T-helper 17 cell (primary cell): ENCODE measurements around the gene HK3. TPM values are rescaled to one million over a fixed set of nuclear protein-coding genes. Genes with fewer than 3 reads are reported as not detected.
A peak's percentile ranks its signal among the peaks of the same experiment; 100 is the strongest.

Source experiments
- ATAC-seq: fragments of 150-1000 bp; cut with Tn5 transposase; 2 replicates; pipeline ENCODE4 v1.10.0; 2021; ENCODE audit warnings: mild to moderate bottlenecking, moderate library complexity
- DNase-seq, 3 donors: peaks; one replicate each; pipeline versions ENCODE4 v3.0.0 to v3.0.0-alpha.2; 2020 to 2021
- H3K9me3 ChIP-seq: one replicate; pipeline ENCODE4 v1.7.0; 2013; ENCODE audit warnings: low read length, mild to moderate bottlenecking; ENCODE audit not compliant: control insufficient read depth, poor library complexity, severe bottlenecking
- H3K27ac Mint-ChIP-seq: one replicate; pipeline ENCODE4 v1.8.0; 2022; ENCODE audit warnings: mild to moderate bottlenecking, moderate library complexity, mixed read lengths
- H3K27me3 Mint-ChIP-seq: one replicate; pipeline ENCODE4 v1.8.0; 2022; ENCODE audit warnings: mixed read lengths
- H3K36me3 Mint-ChIP-seq: one replicate; pipeline ENCODE4 v1.8.0; 2022; ENCODE audit warnings: low read depth, mixed read lengths
- H3K4me1 Mint-ChIP-seq: one replicate; pipeline ENCODE4 v1.8.0; 2022; ENCODE audit warnings: mild to moderate bottlenecking, mixed read lengths
- H3K4me3 Mint-ChIP-seq: one replicate; pipeline ENCODE4 v1.8.0; 2022; ENCODE audit warnings: mild to moderate bottlenecking, moderate library complexity, mixed read lengths
- total RNA-seq, 4 donors: library from RNA in 2 of 4; stranded (reverse) in 2 of 4; gene quantifications; one replicate each; pipeline ENCODE4 v1.2.3 and lab custom pipeline; 2022 to 2026

HK3 gene
- total RNA-seq, 2 donors from 2014 or later = 1.2 to 4.6 TPM

DNA sequence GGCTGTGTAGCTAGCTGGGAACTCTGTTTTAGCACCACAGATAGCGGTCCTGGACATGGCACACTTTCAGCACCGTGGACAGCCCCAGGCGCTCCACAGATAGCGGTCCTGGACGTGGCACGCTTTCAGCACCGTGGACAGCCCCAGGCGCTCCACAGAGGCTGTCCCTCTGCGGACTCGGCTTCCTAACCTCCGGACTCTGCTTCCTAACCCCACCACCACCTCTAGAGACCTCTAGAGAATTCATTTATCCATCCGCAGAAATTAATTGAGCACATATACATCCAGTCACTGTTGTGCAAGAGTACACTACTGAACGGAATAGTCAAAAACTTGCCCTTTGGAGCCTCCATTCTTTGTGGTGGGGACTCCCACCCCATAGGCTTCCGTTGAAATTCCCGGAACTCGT, 61.4 kb downstream of the HK3 start:
- Mint-ChIP-seq H3K36me3 (no peaks in the 10 kb centered on the region), H3K27me3 (peaks cover 51% of the 10 kb centered on the region), H3K4me3 (no peak overlapping the region), H3K4me1 (no peaks in the 10 kb centered on the region), H3K27ac (no peak overlapping the region)
- no peaks in the 10 kb centered on the region for H3K9me3 ChIP-seq
- DNase-seq (peak; percentile 40 to 60 (median 44)), ATAC-seq (peak; percentile 92)

DNA sequence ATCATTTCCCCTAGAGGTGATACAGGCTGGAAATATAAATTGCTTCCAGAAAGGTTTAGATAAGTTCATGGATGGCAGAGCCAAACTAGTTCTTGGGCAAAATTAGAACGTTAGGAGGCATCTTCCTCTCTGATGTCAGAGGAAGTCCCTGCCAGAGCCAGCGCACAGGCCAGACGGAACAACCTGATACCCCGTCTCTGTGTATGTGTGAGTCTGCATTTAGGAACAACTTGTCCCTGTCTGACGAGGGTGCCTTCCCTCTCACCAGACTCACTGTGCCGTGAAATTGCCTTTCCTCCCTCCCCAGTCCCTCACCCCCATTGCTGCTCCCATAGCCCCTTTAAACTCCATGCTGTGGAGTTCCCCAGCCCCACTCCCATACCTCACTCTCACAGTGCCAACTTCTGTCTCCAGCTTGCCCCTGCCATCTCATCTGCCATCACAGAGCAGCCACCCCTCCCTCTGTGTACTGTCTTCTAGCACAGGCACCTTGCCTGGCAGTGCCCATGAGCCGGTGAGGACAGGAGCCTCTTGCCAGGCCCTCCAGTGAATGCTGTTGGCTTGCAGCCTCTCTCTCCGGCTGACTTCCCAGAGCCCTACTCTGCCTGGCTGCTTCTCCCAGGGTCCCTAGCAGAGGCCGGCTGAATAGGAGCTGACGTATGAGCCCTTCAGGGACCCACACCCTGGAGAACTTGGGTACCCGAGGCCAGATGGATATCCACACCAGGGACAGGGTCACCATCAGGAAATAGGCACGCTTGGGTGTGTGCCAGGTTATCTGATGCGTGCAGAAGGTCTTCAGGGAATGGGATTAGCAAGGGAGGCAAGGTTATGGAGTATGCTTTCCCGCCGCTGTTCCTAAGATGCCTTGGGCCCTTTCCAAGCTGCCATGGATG, 62.1 kb downstream of the HK3 start:
- H3K9me3 ChIP-seq = no peaks in the 10 kb centered on the region
- Mint-ChIP-seq H3K4me3 (no peak overlapping the region), H3K36me3 (no peaks in the 10 kb centered on the region), H3K27me3 (peaks cover 55% of the 10 kb centered on the region), H3K27ac (no peak overlapping the region), H3K4me1 (no peaks in the 10 kb centered on the region)
- ATAC-seq (no peak), DNase-seq (no peak)

DNA sequence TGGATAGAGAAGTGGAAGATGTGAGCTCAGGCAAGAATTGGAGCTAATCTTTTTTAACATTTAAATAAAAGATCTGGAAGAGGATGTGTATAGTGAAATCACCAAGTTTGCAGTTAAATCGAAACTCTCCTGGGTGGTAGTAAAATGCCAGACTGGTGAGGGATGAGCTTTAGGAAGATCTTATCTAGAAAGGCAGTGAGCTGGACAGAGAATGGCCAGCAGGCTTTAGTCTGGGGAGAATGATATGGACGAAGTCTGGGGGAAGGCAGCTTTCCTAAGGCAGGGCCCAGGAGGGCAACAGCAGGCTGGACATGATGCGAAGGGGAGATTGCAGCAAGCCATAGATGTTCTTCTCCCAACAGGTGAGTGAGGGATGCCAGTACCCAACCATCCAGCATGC, 63.2 kb downstream of the HK3 start:
- Mint-ChIP-seq H3K36me3 (no peaks in the 10 kb centered on the region), H3K27ac (no peak overlapping the region), H3K4me3 (no peak overlapping the region), H3K4me1 (no peaks in the 10 kb centered on the region), H3K27me3 (peaks cover 43% of the 10 kb centered on the region)
- no peaks in the 10 kb centered on the region for H3K9me3 ChIP-seq
- ATAC-seq (no peak), DNase-seq (no peak)

DNA sequence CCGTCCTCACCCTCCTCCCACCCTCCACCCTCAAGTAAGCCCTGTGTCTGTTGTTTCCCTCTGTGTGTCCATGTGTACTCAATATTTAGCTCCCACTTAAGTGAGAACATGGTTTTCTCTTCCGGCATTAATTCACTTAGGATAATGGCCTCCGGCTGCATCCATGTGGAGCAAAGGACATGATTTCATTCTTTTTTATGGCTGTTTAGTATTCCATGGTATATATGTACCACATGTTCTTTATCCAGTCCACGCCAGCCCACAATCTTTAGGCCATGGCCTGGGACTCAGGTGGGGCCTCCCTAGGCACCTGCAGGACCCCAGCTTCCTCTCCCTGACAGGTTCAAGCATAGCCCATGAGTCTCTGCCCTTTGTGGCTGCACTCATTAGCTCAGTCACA, 65.9 kb downstream of the HK3 start:
- H3K36me3 Mint-ChIP-seq = no peaks in the 10 kb centered on the region
- no peaks in the 10 kb centered on the region for H3K9me3 ChIP-seq
- no peak for DNase-seq
- no peak overlapping the region for H3K4me3 Mint-ChIP-seq
- H3K4me1 Mint-ChIP-seq = no peaks in the 10 kb centered on the region
- ATAC-seq = no peak
- H3K27ac Mint-ChIP-seq = no peak overlapping the region
- peaks cover 31% of the 10 kb centered on the region for H3K27me3 Mint-ChIP-seq

DNA sequence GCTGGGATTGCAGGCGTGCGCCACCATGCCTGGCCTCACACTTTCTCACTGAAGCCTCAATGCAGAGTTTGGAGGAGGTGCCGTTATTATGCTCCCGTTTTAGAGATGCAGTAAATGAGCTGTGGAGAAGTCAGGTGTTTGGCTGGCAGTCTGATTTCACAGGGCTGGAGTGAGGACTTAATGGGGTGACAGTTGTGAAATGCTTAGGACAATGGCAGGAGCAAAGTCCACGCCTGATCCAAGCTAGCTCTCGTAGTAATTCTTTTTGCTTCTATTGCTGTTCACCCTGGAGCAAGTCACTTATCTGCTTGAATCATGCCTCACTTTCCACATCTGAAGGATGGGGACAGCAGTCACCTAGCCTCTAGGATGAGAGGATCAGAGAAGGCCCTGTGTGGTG, 67.0 kb downstream of the HK3 start:
- ATAC-seq = no peak
- DNase-seq = no peak
- Mint-ChIP-seq H3K27me3 (peaks cover 31% of the 10 kb centered on the region), H3K36me3 (no peaks in the 10 kb centered on the region), H3K4me3 (no peak overlapping the region), H3K4me1 (no peaks in the 10 kb centered on the region), H3K27ac (no peak overlapping the region)
- no peaks in the 10 kb centered on the region for H3K9me3 ChIP-seq

DNA sequence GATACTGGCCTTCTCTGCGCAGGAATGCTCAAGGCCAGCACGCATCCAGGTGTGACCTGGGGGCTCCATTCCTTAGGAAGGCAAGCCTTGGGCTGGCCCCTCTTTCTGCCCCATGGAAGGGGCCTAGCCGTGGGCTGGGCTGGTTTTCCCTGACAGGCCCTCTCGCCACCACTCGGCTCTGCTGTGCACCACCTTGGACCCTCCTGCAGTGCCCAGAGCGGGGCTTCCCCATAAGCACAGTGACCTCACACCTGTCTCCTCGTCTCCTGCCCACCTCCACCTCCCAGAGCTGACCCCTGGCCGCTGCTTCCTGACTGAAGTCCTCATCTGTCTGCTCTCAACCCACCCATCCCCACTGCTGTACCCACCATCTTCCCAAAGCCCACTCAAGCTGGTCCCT, 67.7 kb downstream of the HK3 start:
- H3K36me3 Mint-ChIP-seq = no peaks in the 10 kb centered on the region
- no peaks in the 10 kb centered on the region for H3K4me1 Mint-ChIP-seq
- DNase-seq (no peak), ATAC-seq (no peak)
- no peak overlapping the region for H3K27ac Mint-ChIP-seq
- peaks cover 31% of the 10 kb centered on the region for H3K27me3 Mint-ChIP-seq
- H3K4me3 Mint-ChIP-seq = no peak overlapping the region
- H3K9me3 ChIP-seq = no peaks in the 10 kb centered on the region

DNA sequence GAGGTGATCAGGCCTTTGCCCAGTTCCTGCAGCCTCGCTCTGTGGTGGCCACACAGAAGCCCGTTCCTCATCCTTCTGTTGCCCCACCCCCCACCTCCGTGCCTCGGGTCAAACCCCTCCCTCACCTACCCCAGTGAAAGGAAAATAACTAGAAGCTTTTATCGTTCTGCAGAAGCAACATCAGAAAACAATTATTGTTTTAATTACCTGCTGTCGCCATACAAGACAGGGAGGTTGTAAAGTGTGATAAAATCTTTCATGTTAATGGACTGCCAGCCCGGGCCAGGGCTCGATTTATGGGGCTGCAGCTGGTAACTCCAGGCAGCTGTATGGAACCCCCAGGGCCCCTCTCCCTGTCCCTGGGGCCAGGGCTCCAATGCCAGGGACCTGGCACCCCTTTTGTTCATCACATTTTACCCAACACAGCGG, 68.1 kb downstream of the HK3 start:
- Mint-ChIP-seq H3K27me3 (peaks cover 31% of the 10 kb centered on the region), H3K4me3 (no peak overlapping the region), H3K27ac (no peak overlapping the region), H3K4me1 (peaks cover 2% of the 10 kb centered on the region), H3K36me3 (no peaks in the 10 kb centered on the region)
- H3K9me3 ChIP-seq = no peaks in the 10 kb centered on the region
- DNase-seq (no peak), ATAC-seq (no peak)

Other genes starting within 250 kb of the HK3 start
- not detected for gene UNC5A, start 88.8 kb downstream of the HK3 start, total RNA-seq
- gene UIMC1, start 107.4 kb upstream of the HK3 start, total RNA-seq = 10 to 100 TPM; 57.6 to 65.3 TPM
- gene ZNF346, start 123.3 kb upstream of the HK3 start, total RNA-seq = 10 to 100 TPM; 14.9 to 18.4 TPM
- 1 to 10 TPM; 1.4 to 3.8 TPM for gene FGFR4, start 187.6 kb upstream of the HK3 start, total RNA-seq
- gene NSD1, start 234.4 kb upstream of the HK3 start, total RNA-seq = 100 to 1,000 TPM; 103 TPM